Neural crest cell (in vitro differentiated cells): ENCODE data around the gene TAPT1. TPM values are rescaled to one million over a fixed set of nuclear protein-coding genes. Genes with fewer than 3 reads are reported as not detected.

ENCODE experiments used
- DNase-seq: peaks from one replicate; pipeline ENCODE4 v3.0.0; 2021; ENCODE audit warnings: low read depth, mixed read lengths, low spot score
- H3K27ac Mint-ChIP-seq: one replicate; pipeline ENCODE4 v1.8.0; 2021; ENCODE audit warnings: mild to moderate bottlenecking, mixed read lengths; ENCODE audit not compliant: unreplicated experiment
- H3K27me3 Mint-ChIP-seq: 2 replicates; pipeline ENCODE4 v1.8.0; 2021; ENCODE audit warnings: low read depth, mild to moderate bottlenecking, mixed read lengths
- H3K36me3 Mint-ChIP-seq: 2 replicates; pipeline ENCODE4 v1.8.0; 2021; ENCODE audit warnings: low read depth, mild to moderate bottlenecking, mixed read lengths
- H3K4me1 Mint-ChIP-seq: 2 replicates; pipeline ENCODE4 v1.8.0; 2021; ENCODE audit warnings: mixed read lengths
- H3K4me3 Mint-ChIP-seq: one replicate; pipeline ENCODE4 v1.8.0; 2021; ENCODE audit warnings: mild to moderate bottlenecking, mixed read lengths
- H3K9me3 Mint-ChIP-seq: 2 replicates; pipeline ENCODE4 v1.8.0; 2021; ENCODE audit warnings: mixed read lengths
- CTCF ChIP-seq: fragments of 200-600 bp; sonication (generic); conservative IDR thresholded peaks from 2 replicates; pipeline ENCODE4 v1.5.0; 2021; ENCODE audit warnings: antibody characterized with exemption, mild to moderate bottlenecking
- total RNA-seq: library from RNA; stranded (reverse); gene quantifications from 2 replicates; pipeline ENCODE4 v1.2.1, GENCODE V29; 2021

TAPT1 gene
- total RNA-seq, 1 donor from 2014 or later: 18.1 TPM

- Mint-ChIP-seq H3K36me3 (peaks cover 2% of the 10 kb centered on the region), H3K27me3 (peaks cover 3% of the 10 kb centered on the region)
Observed at GRCh38 chr4:16235209-16235608, 8.9 kb upstream of the TAPT1 start.

GRCh38 chr4:16233569-16234177 lies 7.4 kb upstream of the TAPT1 start:
- no peaks in the 10 kb centered on the region for H3K9me3 Mint-ChIP-seq
- peaks cover 3% of the 10 kb centered on the region for H3K27me3 Mint-ChIP-seq
- peaks cover 12% of the 10 kb centered on the region for H3K4me1 Mint-ChIP-seq
- H3K27ac Mint-ChIP-seq: no peak overlapping the region
- H3K36me3 Mint-ChIP-seq: no peaks in the 10 kb centered on the region
- no peak overlapping the region for H3K4me3 Mint-ChIP-seq
- DNase-seq: no peak
- TF ChIP-seq CTCF: no peak

More at GRCh38 chr4:16235209-16235608, 8.9 kb upstream of the TAPT1 start:
- no peak for TF ChIP-seq CTCF
- Mint-ChIP-seq H3K4me1 (peaks cover 12% of the 10 kb centered on the region), H3K27ac (no peak overlapping the region), H3K4me3 (no peak overlapping the region), H3K9me3 (no peaks in the 10 kb centered on the region)
- no peak for DNase-seq

- H3K36me3 Mint-ChIP-seq: no peaks in the 10 kb centered on the region
- H3K27me3 Mint-ChIP-seq: peaks cover 3% of the 10 kb centered on the region
- DNase-seq: no peak
- H3K4me1 Mint-ChIP-seq: peaks cover 21% of the 10 kb centered on the region
- H3K27ac Mint-ChIP-seq: no peak overlapping the region
- no peak overlapping the region for H3K4me3 Mint-ChIP-seq
- TF ChIP-seq CTCF: no peak
- no peaks in the 10 kb centered on the region for H3K9me3 Mint-ChIP-seq
Observed at GRCh38 chr4:16231570-16232245, 5.4 kb upstream of the TAPT1 start.

- no peak for DNase-seq
- Mint-ChIP-seq H3K27ac (no peak overlapping the region), H3K4me3 (peak overlapping the region; percentile 38), H3K36me3 (no peaks in the 10 kb centered on the region), H3K4me1 (peaks cover 25% of the 10 kb centered on the region), H3K9me3 (no peaks in the 10 kb centered on the region), H3K27me3 (peaks cover 3% of the 10 kb centered on the region)
- no peak for TF ChIP-seq CTCF
Observed at GRCh38 chr4:16230308-16230707, 4.0 kb upstream of the TAPT1 start.

- Mint-ChIP-seq H3K27me3 (peaks cover 3% of the 10 kb centered on the region), H3K4me1 (peaks cover 33% of the 10 kb centered on the region), H3K36me3 (no peaks in the 10 kb centered on the region), H3K27ac (no peak overlapping the region), H3K4me3 (peak overlapping the region; percentile 32), H3K9me3 (no peaks in the 10 kb centered on the region)
- TF ChIP-seq CTCF: no peak
- DNase-seq: no peak
Observed at GRCh38 chr4:16229604-16230003, 3.3 kb upstream of the TAPT1 start.
